Epithelial cell of esophagus (primary cell): Measurements from ENCODE around the gene NEK2.
A peak's percentile ranks its signal among the peaks of the same experiment; 100 is the strongest.
"Not testable (repeated sequence)": the region's sequence is repeated elsewhere in the genome, so short reads cannot be mapped to it uniquely, and the experiment has no call there.

Source experiments
- DNase-seq: peaks from one replicate; pipeline ENCODE4 v3.0.0; 2010; ENCODE audit warnings: low read depth
- H3K4me3 ChIP-seq: 2 replicates; pipeline ENCODE4 v1.5.1; 2011; ENCODE audit warnings: mild to moderate bottlenecking, low read length, control low read depth
- TF ChIP-seq, protein P1 (sequence below): IDR thresholded peaks from 2 replicates; pipeline ENCODE4 v1.5.1; 2011; ENCODE audit warnings: low read depth, mild to moderate bottlenecking, low read length, control low read depth, inconsistent platforms; ENCODE audit not compliant: insufficient read depth; ENCODE audit errors: missing control alignments

Gene NEK2

DNA sequence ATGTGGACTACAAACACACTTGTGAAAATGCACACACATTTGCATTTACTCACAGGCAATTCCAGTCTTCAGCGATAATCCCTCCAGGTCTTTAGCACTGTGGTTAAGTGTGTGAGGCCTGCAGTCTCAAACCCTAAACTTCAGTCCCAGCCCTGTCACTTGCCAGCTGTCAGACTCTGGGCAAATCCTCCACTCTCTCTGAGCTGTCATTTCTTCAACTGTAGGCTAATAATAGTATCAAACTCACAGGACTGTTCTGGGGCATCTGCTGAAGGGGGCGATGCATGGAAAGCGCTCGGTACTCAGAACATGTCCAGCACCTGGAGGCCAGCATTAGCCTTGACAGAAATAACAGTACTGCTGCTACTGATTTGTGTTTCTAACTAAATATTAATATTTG is 48.2 kb downstream of the NEK2 start:
- H3K4me3 ChIP-seq, result no peak overlapping the region
- DNase-seq, result no peak
- TF ChIP-seq, protein P1, sequence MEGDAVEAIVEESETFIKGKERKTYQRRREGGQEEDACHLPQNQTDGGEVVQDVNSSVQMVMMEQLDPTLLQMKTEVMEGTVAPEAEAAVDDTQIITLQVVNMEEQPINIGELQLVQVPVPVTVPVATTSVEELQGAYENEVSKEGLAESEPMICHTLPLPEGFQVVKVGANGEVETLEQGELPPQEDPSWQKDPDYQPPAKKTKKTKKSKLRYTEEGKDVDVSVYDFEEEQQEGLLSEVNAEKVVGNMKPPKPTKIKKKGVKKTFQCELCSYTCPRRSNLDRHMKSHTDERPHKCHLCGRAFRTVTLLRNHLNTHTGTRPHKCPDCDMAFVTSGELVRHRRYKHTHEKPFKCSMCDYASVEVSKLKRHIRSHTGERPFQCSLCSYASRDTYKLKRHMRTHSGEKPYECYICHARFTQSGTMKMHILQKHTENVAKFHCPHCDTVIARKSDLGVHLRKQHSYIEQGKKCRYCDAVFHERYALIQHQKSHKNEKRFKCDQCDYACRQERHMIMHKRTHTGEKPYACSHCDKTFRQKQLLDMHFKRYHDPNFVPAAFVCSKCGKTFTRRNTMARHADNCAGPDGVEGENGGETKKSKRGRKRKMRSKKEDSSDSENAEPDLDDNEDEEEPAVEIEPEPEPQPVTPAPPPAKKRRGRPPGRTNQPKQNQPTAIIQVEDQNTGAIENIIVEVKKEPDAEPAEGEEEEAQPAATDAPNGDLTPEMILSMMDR, result no peak

DNA sequence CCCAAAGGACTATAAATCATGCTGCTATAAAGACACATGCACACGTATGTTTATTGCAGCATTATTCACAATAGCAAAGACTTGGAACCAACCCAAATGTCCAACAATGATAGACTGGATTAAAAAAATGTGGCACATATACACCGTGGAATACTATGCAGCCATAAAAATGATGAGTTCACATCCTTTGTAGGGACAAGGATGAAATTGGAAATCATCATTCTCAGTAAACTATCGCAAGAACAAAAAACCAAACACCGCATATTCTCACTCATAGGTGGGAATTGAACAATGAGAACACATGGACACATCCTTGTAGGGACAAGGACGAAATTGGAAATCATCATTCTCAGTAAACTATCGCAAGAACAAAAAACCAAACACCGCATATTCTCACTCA is 49.6 kb downstream of the NEK2 start:
- DNase-seq, H3K4me3 ChIP-seq: not testable (repeated sequence)

DNA sequence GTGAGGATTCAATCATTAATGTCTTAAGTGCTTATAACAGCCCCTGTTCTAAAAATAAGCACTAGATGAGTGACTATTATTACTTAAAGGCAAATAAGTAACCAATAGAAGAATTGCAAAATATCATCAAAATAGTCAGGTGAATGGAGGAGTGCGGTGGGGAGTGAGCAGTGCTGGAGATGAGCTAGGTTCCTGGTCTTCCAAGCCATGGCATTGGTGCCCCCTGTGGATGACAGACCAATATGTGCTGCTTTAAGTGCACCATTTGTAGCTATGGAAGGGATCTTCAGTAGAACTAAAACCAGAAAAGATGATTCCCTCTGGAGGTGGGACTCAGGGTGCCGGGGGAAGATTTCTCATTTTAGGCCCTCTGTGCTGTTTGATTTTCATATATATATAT is 50.4 kb downstream of the NEK2 start:
- H3K4me3 ChIP-seq, result no peak overlapping the region
- TF ChIP-seq, protein P1, result peak; percentile 9
- peak; percentile 63 for DNase-seq

DNA sequence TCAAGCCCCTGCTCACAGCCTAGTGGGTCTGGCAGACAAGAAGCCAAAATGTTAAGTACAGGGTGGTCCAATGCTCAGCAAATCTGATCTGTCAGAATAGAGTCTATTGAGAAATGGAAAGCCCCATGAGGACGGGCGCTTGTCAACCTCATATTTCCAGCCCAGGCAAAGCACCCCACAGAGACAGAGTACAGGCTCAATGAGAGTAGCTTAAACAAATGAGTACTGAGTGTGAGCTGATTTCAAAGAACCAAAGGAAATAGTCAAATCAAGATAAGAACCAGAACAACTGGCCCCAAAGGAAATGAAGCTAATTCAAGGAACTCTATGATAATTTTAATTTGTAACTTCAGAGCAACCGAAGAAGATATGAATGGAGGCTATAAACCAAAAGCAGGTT is 51.9 kb downstream of the NEK2 start:
- TF ChIP-seq, protein P1, result no peak
- no peak for DNase-seq
- no peak overlapping the region for H3K4me3 ChIP-seq

DNA sequence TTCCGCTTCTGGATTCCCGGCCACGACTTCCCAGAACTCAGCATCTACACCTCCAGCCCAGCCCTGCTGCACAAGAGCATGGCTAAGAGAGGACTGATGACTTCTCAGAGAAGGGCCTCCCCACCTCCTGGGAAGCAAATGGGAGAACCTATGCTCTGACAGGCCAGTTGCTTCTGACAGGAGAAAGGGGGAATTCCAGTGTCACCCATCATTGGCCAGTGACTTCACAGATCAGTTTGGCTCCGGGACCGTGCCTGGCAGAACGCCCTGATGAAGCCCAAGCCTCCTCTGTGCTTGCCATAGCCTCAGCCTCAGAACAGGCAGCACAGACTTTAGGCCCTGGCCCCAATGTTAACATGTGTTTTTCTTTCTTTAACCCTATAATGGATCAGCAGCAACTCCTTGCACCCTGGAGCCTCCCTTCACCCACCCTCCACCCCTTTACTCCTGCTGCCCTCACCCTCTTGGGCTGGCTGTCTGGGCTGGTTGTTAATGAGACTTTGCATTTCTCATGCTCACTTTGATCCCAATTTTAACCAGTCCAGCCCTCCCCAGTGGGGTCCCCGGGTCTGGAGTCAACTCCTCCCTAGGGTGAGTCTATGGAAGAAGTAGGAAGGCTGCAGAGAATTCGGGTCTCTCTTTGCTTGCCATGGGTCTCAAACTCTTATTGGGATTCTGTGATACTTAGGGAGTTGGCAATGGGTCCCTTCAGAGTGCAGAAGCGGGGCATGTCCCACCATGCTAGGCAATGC is 53.8 kb downstream of the NEK2 start:
- TF ChIP-seq, protein P1, result no peak
- H3K4me3 ChIP-seq, result no peak overlapping the region
- no peak for DNase-seq

DNA sequence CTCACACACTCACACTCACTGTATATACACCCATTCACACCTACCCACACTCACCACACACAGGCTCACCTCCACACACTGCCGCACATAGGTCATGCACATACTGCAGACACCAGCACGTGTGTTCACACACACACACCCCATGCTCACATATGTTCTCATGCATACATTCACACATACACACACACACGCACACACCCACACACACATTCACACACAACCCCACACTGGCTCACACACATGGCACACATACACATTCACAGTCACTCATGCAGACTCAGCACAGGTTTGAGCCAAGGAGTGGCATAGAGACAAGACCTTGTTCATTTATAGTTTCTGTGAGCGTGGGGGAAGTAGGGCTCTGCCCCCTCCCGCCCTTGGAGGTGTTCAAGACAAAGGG is 55.3 kb downstream of the NEK2 start:
- no peak overlapping the region for H3K4me3 ChIP-seq
- DNase-seq, result no peak
- TF ChIP-seq, protein P1, result no peak

DNA sequence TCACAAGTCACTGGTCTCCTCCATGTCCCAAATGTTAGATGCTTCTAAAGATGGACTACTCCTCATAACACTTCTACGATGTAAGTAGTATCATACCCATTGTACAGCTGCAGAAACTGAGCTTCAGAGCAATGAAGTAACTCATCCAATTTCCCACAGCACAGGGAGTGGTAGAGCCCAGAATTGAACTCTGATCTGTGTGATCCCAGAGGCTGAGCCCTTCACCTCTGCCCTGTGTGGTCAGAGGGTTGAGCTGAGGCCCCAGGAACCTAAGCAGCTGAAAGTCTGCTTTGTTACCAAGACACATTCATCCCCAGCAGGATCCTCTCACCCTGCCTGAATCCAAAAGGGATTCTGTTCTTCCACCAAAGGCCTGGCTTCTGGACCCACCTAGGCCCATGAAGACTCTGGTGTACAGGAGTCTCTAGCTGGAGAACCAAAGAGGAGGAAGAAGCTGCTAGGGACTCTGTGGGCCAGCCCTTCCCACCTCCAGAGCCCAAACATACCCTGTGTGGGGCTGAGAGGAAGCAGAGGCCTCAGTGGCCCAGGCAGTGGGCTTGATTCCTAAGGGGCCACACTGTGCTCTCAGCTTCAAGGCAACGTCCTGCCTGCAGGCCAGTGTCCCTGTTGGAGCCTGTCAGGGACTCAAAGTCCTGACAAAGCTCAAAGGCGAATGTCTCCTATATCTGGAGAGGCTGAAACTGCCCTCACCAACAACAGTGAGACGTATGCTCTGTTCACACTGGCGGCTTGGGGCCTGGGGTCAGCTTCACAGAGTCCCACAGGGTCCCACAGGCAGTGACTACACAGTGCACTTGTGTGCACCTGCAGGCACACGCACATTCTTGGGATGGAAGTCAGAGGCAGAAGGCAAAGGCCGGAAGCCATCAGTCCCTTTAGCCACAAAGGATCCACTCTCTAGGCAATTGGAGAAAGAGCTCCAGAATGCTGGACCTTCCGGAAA is 56.1 kb downstream of the NEK2 start:
- no peak for DNase-seq
- TF ChIP-seq, protein P1, result no peak
- no peak overlapping the region for H3K4me3 ChIP-seq
